GM18909 (cell line): ENCODE data around the gene ITGB7.

Source experiments
- ATAC-seq: cut with Tn5 transposase; IDR thresholded peaks from one replicate; pipeline ENCODE4 v1.9.1; 2021; ENCODE audit warnings: mild to moderate bottlenecking; ENCODE audit not compliant: unreplicated experiment, poor library complexity

The ITGB7 gene

GRCh38 chr12:53207042-53207441, at the start of gene ITGB7:
TSS of gene ITGB7 (minus strand) at chr12:53207251. CDS start at chr12:53200443, 6,808 bp downstream.
- ATAC-seq, result peak; percentile 51

GRCh38 chr12:53255996-53256395, 48.9 kb upstream of the ITGB7 start:
- no peak for ATAC-seq

GRCh38 chr12:53254816-53255545, 47.9 kb upstream of the ITGB7 start:
- no peak for ATAC-seq

- no peak for ATAC-seq
These were observed 46.2 kb upstream of the ITGB7 start for GRCh38 chr12:53253298-53253697.

GRCh38 chr12:53252349-53252916, 45.4 kb upstream of the ITGB7 start:
- peak; percentile 3 for ATAC-seq

- ATAC-seq, result peak; percentile 71
These were observed 44.7 kb upstream of the ITGB7 start for GRCh38 chr12:53251477-53252348.

- ATAC-seq, result no peak
These were observed 38.2 kb upstream of the ITGB7 start for GRCh38 chr12:53245286-53245685.

GRCh38 chr12:53244337-53244736, 37.3 kb upstream of the ITGB7 start:
- ATAC-seq, result no peak

- no peak for ATAC-seq
These were observed 34.8 kb upstream of the ITGB7 start for GRCh38 chr12:53241623-53242412.

GRCh38 chr12:53239643-53240258, 32.7 kb upstream of the ITGB7 start:
- no peak for ATAC-seq

- ATAC-seq, result no peak
These were observed 29.5 kb upstream of the ITGB7 start for GRCh38 chr12:53236443-53237111.

GRCh38 chr12:53235742-53236442, 28.8 kb upstream of the ITGB7 start:
- ATAC-seq, result no peak

- ATAC-seq, result no peak
These were observed 28.1 kb upstream of the ITGB7 start for GRCh38 chr12:53235164-53235563.

GRCh38 chr12:53234271-53234914, 27.3 kb upstream of the ITGB7 start:
- no peak for ATAC-seq

- ATAC-seq, result no peak
These were observed 26.6 kb upstream of the ITGB7 start for GRCh38 chr12:53233671-53234121.

GRCh38 chr12:53232646-53233461, 25.8 kb upstream of the ITGB7 start:
- no peak for ATAC-seq

- no peak for ATAC-seq
These were observed 25.0 kb upstream of the ITGB7 start, which contains the start of gene RARG for GRCh38 chr12:53231921-53232645. TSS of gene RARG (minus strand) at chr12:53232209. CDS start at chr12:53227545, 4,664 bp downstream.
